Activated B cell treated with CpG ODN at 0.5 μM for 24 hours (primary cell): Measurements from ENCODE around the gene NEK6. TPM values are rescaled to one million over a fixed set of nuclear protein-coding genes. Genes with fewer than 3 reads are reported as not detected.

ENCODE experiments used
- ATAC-seq: fragments of 200-7000 bp; cut with Tn5 transposase; one replicate; pipeline ENCODE4 v1.10.0; 2021; ENCODE audit warnings: low read depth, mild to moderate bottlenecking, moderate library complexity
- CTCF ChIA-PET: fragments of 350-600 bp; sonication (Branson Sonifier 250); formaldehyde crosslinking; loops from one replicate; lab custom pipeline; 2021; ENCODE audit warnings: antibody characterized with exemption; lab: Charles Lee
- POLR2A ChIA-PET: fragments of 350-600 bp; sonication (Branson Sonifier 250); formaldehyde crosslinking; loops from one replicate; lab custom pipeline; 2021; ENCODE audit warnings: antibody characterized with exemption; lab: Charles Lee
- DNase-seq: peaks from one replicate; pipeline ENCODE4 v3.0.0; 2022
- H3K27ac Mint-ChIP-seq: one replicate; pipeline ENCODE4 v1.8.0; 2020; ENCODE audit warnings: mixed read lengths
- H3K27me3 Mint-ChIP-seq: one replicate; pipeline ENCODE4 v1.8.0; 2021; ENCODE audit warnings: mixed read lengths
- H3K36me3 Mint-ChIP-seq: one replicate; pipeline ENCODE4 v1.8.0; 2021; ENCODE audit warnings: low read depth, mixed read lengths
- H3K4me1 Mint-ChIP-seq: one replicate; pipeline ENCODE4 v1.8.0; 2021; ENCODE audit warnings: mixed read lengths
- H3K4me3 Mint-ChIP-seq: one replicate; pipeline ENCODE4 v1.8.0; 2020; ENCODE audit warnings: mild to moderate bottlenecking, mixed read lengths
- H3K9me3 Mint-ChIP-seq: one replicate; pipeline ENCODE4 v1.8.0; 2020; ENCODE audit warnings: mixed read lengths
- intact Hi-C: fragments of 100-400 bp; cut with micrococcal nuclease; formaldehyde crosslinking; loops from one replicate; pipeline ENCODE4 v1.15.1; 2024
- total RNA-seq: library from RNA; stranded (reverse); gene quantifications from 2 replicates; pipeline ENCODE4 v1.2.3, GENCODE V29; 2022
- TF ChIP-seq, protein P1 (sequence below): fragments of 200-600 bp; IDR thresholded peaks from one replicate; pipeline ENCODE4 v1.8.0; 2022; ENCODE audit warnings: antibody characterized with exemption, mild to moderate bottlenecking

NEK6 gene
- total RNA-seq, 1 donor from 2014 or later, result 110 TPM

DNA sequence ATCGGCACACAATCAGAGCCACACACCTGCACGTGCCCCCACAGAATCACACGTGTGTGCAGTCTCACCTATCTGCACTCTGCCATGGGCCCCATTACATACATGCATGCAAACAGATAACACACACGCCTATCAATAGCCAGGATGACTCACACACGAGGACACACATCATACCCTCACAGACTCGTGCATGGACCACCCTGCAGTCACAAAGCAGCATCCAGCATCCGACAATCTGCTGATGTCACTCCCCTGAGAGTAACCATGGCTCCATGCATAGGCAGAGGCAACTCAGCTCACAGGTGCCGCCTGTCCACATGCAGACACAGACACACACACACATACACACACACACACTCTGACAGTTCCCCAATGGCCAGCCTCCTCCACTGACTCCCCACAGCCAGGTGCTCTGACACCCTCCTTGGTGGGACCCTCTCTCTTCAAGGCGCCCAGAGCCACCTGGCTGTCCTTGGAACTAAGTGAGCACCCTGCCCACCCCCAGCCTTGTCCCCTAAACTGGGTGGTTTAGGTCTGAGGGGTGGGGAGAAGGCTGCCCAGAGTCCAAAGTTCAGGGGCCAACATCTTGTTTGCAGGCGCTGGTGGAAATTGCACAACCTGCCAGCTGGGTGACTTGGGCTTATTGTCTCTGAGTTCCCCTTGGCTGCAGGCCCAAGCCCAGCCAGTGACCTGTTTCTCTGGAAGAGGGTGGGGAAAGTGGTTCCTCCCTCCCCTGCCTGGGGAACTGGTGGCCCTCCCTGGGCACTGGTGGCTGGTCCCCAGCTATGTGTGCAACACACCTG lies 34.6 kb upstream of the NEK6 start:
- Mint-ChIP-seq H3K4me3 (no peak overlapping the region), H3K27me3 (no peaks in the 10 kb centered on the region), H3K27ac (peak overlapping the region; percentile 43), H3K4me1 (peaks cover 46% of the 10 kb centered on the region), H3K9me3 (no peaks in the 10 kb centered on the region), H3K36me3 (no peaks in the 10 kb centered on the region)
- intact Hi-C loops, result no loop called here
- ChIA-PET POLR2A (interaction anchor here (1.3 to 2.4 kb wide), 2 partner anchors 15 to 69 kb away, joined by 3 to 6 read pairs; no protein-coding TSS in a partner anchor), CTCF (interaction anchor here (1.7 kb wide), 1 partner anchor 26 kb away, joined by 4 read pairs; no protein-coding TSS in a partner anchor)
- no peak for DNase-seq
- TF ChIP-seq, protein P1, sequence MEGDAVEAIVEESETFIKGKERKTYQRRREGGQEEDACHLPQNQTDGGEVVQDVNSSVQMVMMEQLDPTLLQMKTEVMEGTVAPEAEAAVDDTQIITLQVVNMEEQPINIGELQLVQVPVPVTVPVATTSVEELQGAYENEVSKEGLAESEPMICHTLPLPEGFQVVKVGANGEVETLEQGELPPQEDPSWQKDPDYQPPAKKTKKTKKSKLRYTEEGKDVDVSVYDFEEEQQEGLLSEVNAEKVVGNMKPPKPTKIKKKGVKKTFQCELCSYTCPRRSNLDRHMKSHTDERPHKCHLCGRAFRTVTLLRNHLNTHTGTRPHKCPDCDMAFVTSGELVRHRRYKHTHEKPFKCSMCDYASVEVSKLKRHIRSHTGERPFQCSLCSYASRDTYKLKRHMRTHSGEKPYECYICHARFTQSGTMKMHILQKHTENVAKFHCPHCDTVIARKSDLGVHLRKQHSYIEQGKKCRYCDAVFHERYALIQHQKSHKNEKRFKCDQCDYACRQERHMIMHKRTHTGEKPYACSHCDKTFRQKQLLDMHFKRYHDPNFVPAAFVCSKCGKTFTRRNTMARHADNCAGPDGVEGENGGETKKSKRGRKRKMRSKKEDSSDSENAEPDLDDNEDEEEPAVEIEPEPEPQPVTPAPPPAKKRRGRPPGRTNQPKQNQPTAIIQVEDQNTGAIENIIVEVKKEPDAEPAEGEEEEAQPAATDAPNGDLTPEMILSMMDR, result no peak
- no peak for ATAC-seq

DNA sequence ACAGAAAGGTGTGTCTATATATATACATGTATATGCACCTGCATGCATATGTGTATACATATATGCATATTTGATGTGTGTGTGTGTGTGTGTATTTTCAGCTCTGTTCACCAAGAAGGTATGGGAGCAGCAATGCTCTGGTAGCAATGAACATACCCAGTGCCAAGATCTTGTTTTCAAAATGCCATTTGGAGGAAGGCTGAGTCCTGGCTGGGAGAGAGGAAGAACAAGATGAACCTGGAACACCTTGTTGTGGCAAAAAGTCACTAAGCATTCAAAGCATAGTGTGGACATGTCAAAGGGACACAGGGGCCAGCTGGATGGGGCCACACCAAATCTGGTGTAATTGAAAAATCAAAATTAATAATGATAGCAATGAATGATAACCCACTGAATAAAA lies 31.8 kb upstream of the NEK6 start:
- ChIA-PET CTCF (interaction anchor here (2.4 kb wide), 1 partner anchor 99 kb away, joined by 5 read pairs; no protein-coding TSS in a partner anchor), POLR2A (interaction anchor here (0.8 to 0.9 kb wide), 2 partner anchors 8 to 9 kb away, joined by 3 read pairs; no protein-coding TSS in a partner anchor)
- Mint-ChIP-seq H3K9me3 (no peaks in the 10 kb centered on the region), H3K27ac (no peak overlapping the region), H3K36me3 (no peaks in the 10 kb centered on the region), H3K4me3 (no peak overlapping the region), H3K27me3 (no peaks in the 10 kb centered on the region), H3K4me1 (peaks cover 24% of the 10 kb centered on the region)
- no peak for DNase-seq
- intact Hi-C loops, result no loop called here
- ATAC-seq, result no peak
- TF ChIP-seq, protein P1, result no peak

DNA sequence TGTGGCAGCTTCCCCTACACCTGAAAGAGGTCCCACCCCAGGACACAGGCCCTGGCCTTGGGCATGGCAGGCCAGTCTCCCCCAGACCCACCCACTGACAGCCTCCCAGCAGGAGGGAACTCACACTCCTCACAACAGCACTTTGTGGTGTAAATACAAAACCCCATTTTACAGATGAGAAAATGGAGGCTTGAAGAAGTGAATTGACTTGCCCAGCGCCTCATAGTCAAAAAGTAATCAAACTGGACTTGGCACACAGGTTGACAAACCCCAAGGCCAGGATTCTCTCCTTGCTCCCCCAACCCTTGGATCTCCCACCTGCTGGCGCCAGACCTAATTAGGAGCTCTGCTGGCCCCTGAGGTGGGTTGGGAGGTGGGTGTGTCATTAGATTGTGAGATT lies 29.2 kb upstream of the NEK6 start:
- CTCF ChIA-PET, result no interaction called here
- peaks cover 5% of the 10 kb centered on the region for H3K4me1 Mint-ChIP-seq

DNA sequence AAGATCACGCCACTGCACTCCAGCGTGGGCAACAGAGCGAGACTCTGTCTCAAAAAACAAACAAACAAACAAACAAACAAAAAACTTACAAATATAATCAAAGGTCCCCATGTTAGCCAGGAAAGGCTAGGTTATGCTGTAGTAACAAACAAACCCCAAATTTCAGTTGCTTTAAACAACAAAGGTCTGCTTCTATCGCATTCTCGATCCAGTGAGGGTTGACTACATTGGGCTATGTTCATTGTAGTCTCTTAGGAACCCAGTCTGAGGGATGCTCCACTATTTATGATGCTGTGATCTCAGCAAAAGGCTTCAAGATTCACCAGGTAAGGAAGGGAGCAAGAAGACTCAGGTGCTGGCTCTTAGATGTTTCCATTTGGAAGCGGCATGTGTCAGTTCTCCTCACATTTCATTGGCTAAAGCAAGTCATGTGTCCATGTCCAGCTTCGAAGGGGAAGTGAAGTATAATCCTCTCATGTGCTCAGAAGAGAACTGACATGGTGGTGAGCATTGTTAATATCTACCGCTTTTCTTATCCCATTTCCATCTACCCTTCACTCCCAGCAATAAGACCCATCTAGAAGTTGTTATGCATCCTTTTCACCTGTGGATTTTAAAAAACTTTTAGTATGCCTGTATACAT lies 26.5 kb upstream of the NEK6 start:
- DNase-seq (no peak), ATAC-seq (no peak)
- H3K36me3 Mint-ChIP-seq, result no peaks in the 10 kb centered on the region
- no peak overlapping the region for H3K4me3 Mint-ChIP-seq
- POLR2A ChIA-PET, result interaction anchor here (0.6 kb wide), 2 partner anchors 14 to 1317 kb away, joined by 7 read pairs; no protein-coding TSS in a partner anchor
- no peak overlapping the region for H3K27ac Mint-ChIP-seq
- no peaks in the 10 kb centered on the region for H3K9me3 Mint-ChIP-seq
- intact Hi-C loops, result no loop called here
- TF ChIP-seq, protein P1, result no peak
- CTCF ChIA-PET, result no interaction called here
- no peaks in the 10 kb centered on the region for H3K4me1 Mint-ChIP-seq
- H3K27me3 Mint-ChIP-seq, result no peaks in the 10 kb centered on the region

More for the DNA sequence above, 29.2 kb upstream of the NEK6 start:
- DNase-seq, result no peak
- Mint-ChIP-seq H3K36me3 (no peaks in the 10 kb centered on the region), H3K9me3 (no peaks in the 10 kb centered on the region), H3K27me3 (no peaks in the 10 kb centered on the region), H3K4me3 (no peak overlapping the region), H3K27ac (no peak overlapping the region)
- POLR2A ChIA-PET, result interaction anchor here (1.6 kb wide), 1 partner anchor 10 kb away, joined by 3 read pairs; no protein-coding TSS in a partner anchor
- no peak for ATAC-seq
- intact Hi-C loops, result no loop called here
- TF ChIP-seq, protein P1, result no peak
